Activated T-cell treated with anti-CD3 and anti-CD28 coated beads, Interleukin-2, amount 50 U/mL, for 24 hours (primary cell): Measurements from ENCODE around the gene MYOD1.

Experiments
- DNase-seq: peaks from one replicate; pipeline ENCODE4 v3.0.0-alpha.2; 2020
- H3K27ac Mint-ChIP-seq: 2 replicates; pipeline ENCODE4 v1.8.0; 2020; ENCODE audit warnings: mild to moderate bottlenecking, mixed read lengths
- H3K27me3 Mint-ChIP-seq: 2 replicates; pipeline ENCODE4 v1.8.0; 2020; ENCODE audit warnings: mixed read lengths
- H3K36me3 Mint-ChIP-seq: 2 replicates; pipeline ENCODE4 v1.8.0; 2020; ENCODE audit warnings: low read depth, mixed read lengths
- H3K4me1 Mint-ChIP-seq: 2 replicates; pipeline ENCODE4 v1.8.0; 2020; ENCODE audit warnings: low read depth, mixed read lengths
- H3K4me3 Mint-ChIP-seq: 2 replicates; pipeline ENCODE4 v1.8.0; 2020; ENCODE audit warnings: mild to moderate bottlenecking, moderate library complexity, mixed read lengths
- H3K9me3 Mint-ChIP-seq: 2 replicates; pipeline ENCODE4 v1.8.0; 2020; ENCODE audit warnings: mixed read lengths

MYOD1 gene

GRCh38 chr11:17695454-17696441, 23.6 kb upstream of the MYOD1 start:
- H3K4me1 Mint-ChIP-seq = no peaks in the 10 kb centered on the region
- no peak for DNase-seq
- H3K27me3 Mint-ChIP-seq = peaks cover 64% of the 10 kb centered on the region
- no peaks in the 10 kb centered on the region for H3K9me3 Mint-ChIP-seq
- no peak overlapping the region for H3K27ac Mint-ChIP-seq
- no peak overlapping the region for H3K4me3 Mint-ChIP-seq
- no peaks in the 10 kb centered on the region for H3K36me3 Mint-ChIP-seq

GRCh38 chr11:17696741-17697140, 22.6 kb upstream of the MYOD1 start:
- Mint-ChIP-seq H3K4me3 (no peak overlapping the region), H3K27me3 (peaks cover 56% of the 10 kb centered on the region), H3K36me3 (no peaks in the 10 kb centered on the region), H3K9me3 (no peaks in the 10 kb centered on the region), H3K4me1 (no peaks in the 10 kb centered on the region), H3K27ac (no peak overlapping the region)
- no peak for DNase-seq

- H3K27ac Mint-ChIP-seq = no peak overlapping the region
- H3K36me3 Mint-ChIP-seq = no peaks in the 10 kb centered on the region
- no peak overlapping the region for H3K4me3 Mint-ChIP-seq
- H3K9me3 Mint-ChIP-seq = no peaks in the 10 kb centered on the region
- DNase-seq = no peak
- H3K4me1 Mint-ChIP-seq = no peaks in the 10 kb centered on the region
- H3K27me3 Mint-ChIP-seq = peaks cover 52% of the 10 kb centered on the region
Measured at GRCh38 chr11:17697175-17697949, 22.0 kb upstream of the MYOD1 start.

GRCh38 chr11:17699147-17700114, 19.9 kb upstream of the MYOD1 start:
- Mint-ChIP-seq H3K9me3 (no peaks in the 10 kb centered on the region), H3K27me3 (peaks cover 33% of the 10 kb centered on the region), H3K27ac (no peak overlapping the region), H3K4me3 (no peak overlapping the region), H3K4me1 (no peaks in the 10 kb centered on the region), H3K36me3 (no peaks in the 10 kb centered on the region)
- DNase-seq = no peak

GRCh38 chr11:17700991-17701390, 18.4 kb upstream of the MYOD1 start:
- Mint-ChIP-seq H3K27me3 (peaks cover 27% of the 10 kb centered on the region), H3K27ac (no peak overlapping the region), H3K9me3 (no peaks in the 10 kb centered on the region), H3K4me3 (no peak overlapping the region), H3K36me3 (no peaks in the 10 kb centered on the region), H3K4me1 (no peaks in the 10 kb centered on the region)
- no peak for DNase-seq

GRCh38 chr11:17702876-17703275, 16.5 kb upstream of the MYOD1 start:
- Mint-ChIP-seq H3K4me3 (no peak overlapping the region), H3K4me1 (no peaks in the 10 kb centered on the region), H3K9me3 (no peaks in the 10 kb centered on the region), H3K36me3 (no peaks in the 10 kb centered on the region), H3K27ac (no peak overlapping the region), H3K27me3 (peaks cover 17% of the 10 kb centered on the region)
- DNase-seq = no peak

- no peak for DNase-seq
- Mint-ChIP-seq H3K36me3 (no peaks in the 10 kb centered on the region), H3K4me3 (no peak overlapping the region), H3K27ac (no peak overlapping the region), H3K4me1 (no peaks in the 10 kb centered on the region), H3K9me3 (no peaks in the 10 kb centered on the region), H3K27me3 (peaks cover 13% of the 10 kb centered on the region)
Measured at GRCh38 chr11:17703951-17704350, 15.4 kb upstream of the MYOD1 start.

GRCh38 chr11:17707830-17708229, 11.5 kb upstream of the MYOD1 start:
- peaks cover 15% of the 10 kb centered on the region for H3K27me3 Mint-ChIP-seq
- no peak overlapping the region for H3K27ac Mint-ChIP-seq
- H3K4me1 Mint-ChIP-seq = no peaks in the 10 kb centered on the region
- no peak overlapping the region for H3K4me3 Mint-ChIP-seq
- no peaks in the 10 kb centered on the region for H3K36me3 Mint-ChIP-seq
- no peaks in the 10 kb centered on the region for H3K9me3 Mint-ChIP-seq
- DNase-seq = no peak

- no peaks in the 10 kb centered on the region for H3K4me1 Mint-ChIP-seq
- peaks cover 17% of the 10 kb centered on the region for H3K27me3 Mint-ChIP-seq
- H3K4me3 Mint-ChIP-seq = no peak overlapping the region
- DNase-seq = no peak
- no peak overlapping the region for H3K27ac Mint-ChIP-seq
- H3K36me3 Mint-ChIP-seq = no peaks in the 10 kb centered on the region
- H3K9me3 Mint-ChIP-seq = no peaks in the 10 kb centered on the region
Measured at GRCh38 chr11:17711836-17712235, 7.5 kb upstream of the MYOD1 start.

- no peak overlapping the region for H3K27ac Mint-ChIP-seq
- no peaks in the 10 kb centered on the region for H3K4me1 Mint-ChIP-seq
- H3K9me3 Mint-ChIP-seq = no peaks in the 10 kb centered on the region
- H3K36me3 Mint-ChIP-seq = no peaks in the 10 kb centered on the region
- H3K27me3 Mint-ChIP-seq = peaks cover 22% of the 10 kb centered on the region
- no peak for DNase-seq
- no peak overlapping the region for H3K4me3 Mint-ChIP-seq
Measured at GRCh38 chr11:17713851-17714250, 5.5 kb upstream of the MYOD1 start.

GRCh38 chr11:17714356-17714854, 5.0 kb upstream of the MYOD1 start:
- H3K9me3 Mint-ChIP-seq = no peaks in the 10 kb centered on the region
- peaks cover 1% of the 10 kb centered on the region for H3K4me1 Mint-ChIP-seq
- no peak for DNase-seq
- no peak overlapping the region for H3K4me3 Mint-ChIP-seq
- peaks cover 22% of the 10 kb centered on the region for H3K27me3 Mint-ChIP-seq
- H3K27ac Mint-ChIP-seq = no peak overlapping the region
- no peaks in the 10 kb centered on the region for H3K36me3 Mint-ChIP-seq

- peaks cover 25% of the 10 kb centered on the region for H3K27me3 Mint-ChIP-seq
- H3K36me3 Mint-ChIP-seq = no peaks in the 10 kb centered on the region
- H3K4me3 Mint-ChIP-seq = no peak overlapping the region
- H3K4me1 Mint-ChIP-seq = peaks cover 1% of the 10 kb centered on the region
- DNase-seq = no peak
- H3K27ac Mint-ChIP-seq = no peak overlapping the region
- H3K9me3 Mint-ChIP-seq = no peaks in the 10 kb centered on the region
Measured at GRCh38 chr11:17714870-17715269, 4.5 kb upstream of the MYOD1 start.

GRCh38 chr11:17716807-17717206, 2.6 kb upstream of the MYOD1 start:
- no peak for DNase-seq
- H3K9me3 Mint-ChIP-seq = no peaks in the 10 kb centered on the region
- peaks cover 1% of the 10 kb centered on the region for H3K4me1 Mint-ChIP-seq
- H3K27ac Mint-ChIP-seq = no peak overlapping the region
- H3K36me3 Mint-ChIP-seq = no peaks in the 10 kb centered on the region
- H3K4me3 Mint-ChIP-seq = no peak overlapping the region
- peaks cover 39% of the 10 kb centered on the region for H3K27me3 Mint-ChIP-seq

GRCh38 chr11:17718015-17718414, 1.4 kb upstream of the MYOD1 start:
- no peak for DNase-seq
- Mint-ChIP-seq H3K9me3 (no peaks in the 10 kb centered on the region), H3K4me3 (no peak overlapping the region), H3K27ac (no peak overlapping the region), H3K27me3 (peaks cover 52% of the 10 kb centered on the region), H3K4me1 (peaks cover 1% of the 10 kb centered on the region), H3K36me3 (no peaks in the 10 kb centered on the region)
